Lower lobe of right lung (tissue), 2 donors: ENCODE measurements around the gene C5orf47. TPM values are rescaled to one million over a fixed set of nuclear protein-coding genes. Genes with fewer than 3 reads are reported as not detected.

Source experiments
- ATAC-seq, 2 donors: fragments of 200-7000 bp; cut with Tn5 transposase; one replicate each; pipeline ENCODE4 v1.9.1; 2020 to 2022; ENCODE audit warnings: mild to moderate bottlenecking in 2 of 2, moderate library complexity in 2 of 2
- DNase-seq: peaks from one replicate; pipeline ENCODE4 v3.0.0-alpha.2; 2020
- H3K27ac ChIP-seq: fragments of 200-600 bp; one replicate; pipeline ENCODE4 v1.8.0; 2022
- H3K27me3 ChIP-seq: fragments of 200-600 bp; one replicate; pipeline ENCODE4 v1.8.0; 2022; ENCODE audit warnings: low read depth
- H3K36me3 ChIP-seq: fragments of 200-600 bp; one replicate; pipeline ENCODE4 v1.8.0; 2022; ENCODE audit warnings: mild to moderate bottlenecking
- H3K4me1 ChIP-seq: fragments of 200-600 bp; one replicate; pipeline ENCODE4 v1.8.0; 2022
- H3K4me3 ChIP-seq: fragments of 200-600 bp; one replicate; pipeline ENCODE4 v1.8.0; 2022; ENCODE audit warnings: mild to moderate bottlenecking
- H3K9me3 ChIP-seq: fragments of 200-600 bp; one replicate; pipeline ENCODE4 v1.8.0; 2022
- intact Hi-C: fragments of 100-400 bp; cut with DNase I; formaldehyde crosslinking; loops from one replicate; pipeline ENCODE4 v1.11.0; 2022
- total RNA-seq: library from RNA; stranded (reverse); fragmentation: NEBNext Ultra II Directional; extraction: Animal tissue kit (Norgen Biotek cat#: 25700); gene quantifications from one replicate; pipeline ENCODE4 v1.2.1, GENCODE V29; 2021
- TF ChIP-seq, protein P1 (sequence below): fragments of 200-600 bp; IDR thresholded peaks from one replicate; pipeline ENCODE4 v1.8.0; 2022; ENCODE audit warnings: antibody characterized with exemption, mild to moderate bottlenecking
- donor health status: DM: no; HTN: yes; CAD: no; lungs with severe emphysema.

C5orf47 gene
- total RNA-seq, 1 donor from 2014 or later, result not detected

DNA sequence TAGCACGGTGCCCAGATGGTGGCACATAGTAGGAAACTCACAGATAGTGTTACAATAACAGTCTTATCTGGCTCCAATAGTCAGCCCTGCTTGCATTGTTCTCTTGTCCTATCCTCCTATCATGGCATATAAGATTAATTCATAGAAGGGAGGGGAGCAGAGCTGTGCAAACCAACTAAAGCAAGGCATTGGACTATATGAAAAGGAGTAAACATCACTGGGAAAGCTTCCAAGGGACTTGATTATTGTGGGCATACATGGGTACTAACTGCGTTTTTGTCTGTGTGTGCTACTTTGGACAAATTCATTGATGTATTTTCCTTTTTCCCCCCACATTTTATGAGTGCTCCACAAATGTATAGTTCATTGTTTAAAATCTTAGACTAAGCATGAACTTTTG, 43.8 kb upstream of the C5orf47 start:
- ATAC-seq (no peak), DNase-seq (no peak)
- no peak overlapping the region for H3K27ac ChIP-seq
- H3K4me3 ChIP-seq, result no peak overlapping the region
- peaks cover 44% of the 10 kb centered on the region for H3K4me1 ChIP-seq
- H3K27me3 ChIP-seq, result no peaks in the 10 kb centered on the region
- no peaks in the 10 kb centered on the region for H3K9me3 ChIP-seq
- H3K36me3 ChIP-seq, result peaks cover 53% of the 10 kb centered on the region
- intact Hi-C loops, result no loop called here
- TF ChIP-seq, protein P1, sequence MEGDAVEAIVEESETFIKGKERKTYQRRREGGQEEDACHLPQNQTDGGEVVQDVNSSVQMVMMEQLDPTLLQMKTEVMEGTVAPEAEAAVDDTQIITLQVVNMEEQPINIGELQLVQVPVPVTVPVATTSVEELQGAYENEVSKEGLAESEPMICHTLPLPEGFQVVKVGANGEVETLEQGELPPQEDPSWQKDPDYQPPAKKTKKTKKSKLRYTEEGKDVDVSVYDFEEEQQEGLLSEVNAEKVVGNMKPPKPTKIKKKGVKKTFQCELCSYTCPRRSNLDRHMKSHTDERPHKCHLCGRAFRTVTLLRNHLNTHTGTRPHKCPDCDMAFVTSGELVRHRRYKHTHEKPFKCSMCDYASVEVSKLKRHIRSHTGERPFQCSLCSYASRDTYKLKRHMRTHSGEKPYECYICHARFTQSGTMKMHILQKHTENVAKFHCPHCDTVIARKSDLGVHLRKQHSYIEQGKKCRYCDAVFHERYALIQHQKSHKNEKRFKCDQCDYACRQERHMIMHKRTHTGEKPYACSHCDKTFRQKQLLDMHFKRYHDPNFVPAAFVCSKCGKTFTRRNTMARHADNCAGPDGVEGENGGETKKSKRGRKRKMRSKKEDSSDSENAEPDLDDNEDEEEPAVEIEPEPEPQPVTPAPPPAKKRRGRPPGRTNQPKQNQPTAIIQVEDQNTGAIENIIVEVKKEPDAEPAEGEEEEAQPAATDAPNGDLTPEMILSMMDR, result no peak

DNA sequence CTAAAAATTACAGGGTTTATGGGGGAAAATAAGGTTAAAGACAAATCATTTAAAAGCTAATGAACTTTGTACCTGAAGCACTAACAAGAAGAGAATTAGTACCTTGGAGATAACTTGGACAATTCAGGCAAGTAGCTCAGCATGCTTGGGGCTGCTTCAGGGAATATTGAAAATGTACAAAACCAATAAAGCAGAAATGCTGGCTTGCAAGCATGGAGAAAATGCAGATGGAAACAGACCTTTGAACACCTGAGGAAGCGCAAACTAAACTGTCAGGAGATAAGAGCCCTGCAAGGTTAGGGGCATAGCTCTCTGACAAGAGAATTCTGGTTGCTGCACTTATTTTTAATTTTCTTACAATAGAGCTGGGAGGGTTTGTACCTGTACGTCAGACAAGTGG, 42.6 kb upstream of the C5orf47 start:
- TF ChIP-seq, protein P1, result no peak
- Histone ChIP-seq H3K36me3 (peaks cover 65% of the 10 kb centered on the region), H3K9me3 (no peaks in the 10 kb centered on the region), H3K4me3 (no peak overlapping the region), H3K27me3 (no peaks in the 10 kb centered on the region), H3K27ac (no peak overlapping the region), H3K4me1 (peaks cover 32% of the 10 kb centered on the region)
- ATAC-seq (no peak), DNase-seq (no peak)
- intact Hi-C loops, result no loop called here

DNA sequence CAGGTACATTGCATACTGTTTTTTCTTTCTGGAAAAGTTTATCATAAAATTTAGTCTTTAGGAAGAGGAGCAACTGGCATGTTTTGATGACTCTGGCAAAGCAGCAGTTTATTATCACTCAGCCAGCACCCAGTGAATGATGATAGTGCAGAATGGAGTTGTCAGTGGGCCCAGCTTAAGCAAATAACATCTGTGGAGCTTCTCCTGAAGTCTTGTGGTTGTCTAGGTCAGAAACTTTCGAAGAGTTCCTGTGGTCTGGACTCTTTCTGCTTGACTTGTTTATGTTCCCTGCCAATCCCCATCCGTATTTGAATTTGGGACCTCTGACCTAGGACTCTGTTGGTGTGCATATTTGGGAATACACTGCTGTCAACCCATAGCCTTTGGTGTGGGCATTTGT, 38.1 kb upstream of the C5orf47 start:
- TF ChIP-seq, protein P1, result no peak
- Histone ChIP-seq H3K4me3 (no peak overlapping the region), H3K27me3 (no peaks in the 10 kb centered on the region), H3K9me3 (no peaks in the 10 kb centered on the region), H3K4me1 (peaks cover 8% of the 10 kb centered on the region), H3K36me3 (peaks cover 99% of the 10 kb centered on the region), H3K27ac (no peak overlapping the region)
- no peak for ATAC-seq
- no peak for DNase-seq
- intact Hi-C loops, result no loop called here

DNA sequence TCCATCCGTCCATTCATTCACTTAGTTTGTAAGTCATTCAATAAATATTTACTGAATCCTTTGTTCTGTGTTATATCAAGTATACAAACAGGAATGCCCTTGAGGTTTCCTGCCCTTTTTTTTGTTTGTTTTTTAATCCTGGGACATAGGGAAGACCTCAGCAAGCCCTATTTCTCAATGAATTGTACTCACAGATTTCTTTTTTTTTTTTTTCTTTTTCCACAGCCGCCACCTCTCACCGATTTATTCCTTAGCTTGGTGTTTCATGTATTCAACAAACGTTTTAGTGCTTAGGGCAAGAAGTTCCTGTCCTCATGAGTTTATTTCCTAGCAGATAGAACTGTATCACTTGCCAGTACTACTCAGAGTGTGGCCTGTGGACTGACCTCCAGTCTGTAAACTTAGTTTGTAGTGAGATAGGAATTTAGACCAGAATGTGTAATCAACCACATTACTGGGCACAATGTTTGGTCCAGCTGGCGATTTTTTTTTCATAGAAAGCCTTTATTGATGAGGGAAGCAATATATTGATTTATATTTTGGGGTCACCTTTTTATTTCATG, 35.4 kb upstream of the C5orf47 start:
- Histone ChIP-seq H3K27me3 (no peaks in the 10 kb centered on the region), H3K9me3 (no peaks in the 10 kb centered on the region), H3K36me3 (peaks cover 96% of the 10 kb centered on the region), H3K4me3 (no peak overlapping the region), H3K27ac (no peak overlapping the region), H3K4me1 (peaks cover 8% of the 10 kb centered on the region)
- ATAC-seq (peak in 1 of 2 donors; percentile 22), DNase-seq (no peak)
- intact Hi-C loops, result no loop called here
- TF ChIP-seq, protein P1, result no peak

DNA sequence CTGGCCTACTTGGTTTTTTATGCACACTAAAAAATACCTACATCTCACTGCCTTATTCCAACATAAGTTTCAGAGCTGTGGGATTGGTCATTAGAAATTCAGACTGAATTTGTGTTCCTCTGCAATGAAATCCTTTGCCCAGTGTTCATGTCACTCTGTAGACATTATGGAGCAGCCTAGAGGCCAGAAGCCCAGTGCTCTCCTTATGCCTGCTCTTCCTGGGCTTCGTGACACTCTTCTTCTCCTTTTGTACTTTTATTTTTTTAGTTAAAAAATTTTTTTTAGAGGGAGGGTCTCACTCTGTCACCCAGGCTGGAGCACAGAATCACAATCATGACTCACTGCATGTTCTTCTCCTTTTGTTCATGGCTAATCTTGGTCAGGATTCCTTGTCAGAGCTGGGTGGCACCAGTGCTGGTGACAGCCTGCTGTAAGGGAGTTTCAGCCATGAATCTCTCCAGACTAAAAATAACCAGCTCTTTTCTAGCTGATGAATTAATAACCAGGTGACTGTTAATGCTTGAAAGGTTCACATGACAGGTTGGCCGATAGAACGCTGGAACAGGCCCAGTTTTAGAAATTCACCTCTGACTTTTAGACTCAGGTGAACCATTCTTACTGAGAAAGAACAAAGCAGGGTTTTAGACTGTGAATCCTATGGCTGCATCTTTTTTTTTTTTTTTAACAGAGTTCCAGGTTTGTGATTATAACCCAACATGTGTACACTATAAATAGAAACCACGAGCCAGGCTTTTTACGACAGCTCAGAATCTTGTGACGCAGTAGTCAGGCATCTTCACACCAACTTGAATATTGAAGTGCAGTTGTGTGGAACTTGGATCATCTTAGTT, 34.1 kb upstream of the C5orf47 start:
- ATAC-seq (peak; percentile 47 to 77), DNase-seq (no peak)
- no peaks in the 10 kb centered on the region for H3K9me3 ChIP-seq
- intact Hi-C loops, result no loop called here
- TF ChIP-seq, protein P1, result no peak
- no peak overlapping the region for H3K4me3 ChIP-seq
- H3K4me1 ChIP-seq, result peaks cover 8% of the 10 kb centered on the region
- H3K27me3 ChIP-seq, result no peaks in the 10 kb centered on the region
- peaks cover 90% of the 10 kb centered on the region for H3K36me3 ChIP-seq
- no peak overlapping the region for H3K27ac ChIP-seq
